Stimulated activated effector memory CD8-positive, alpha-beta T cell treated with anti-CD3 and anti-CD28 coated beads, Interleukin-12 subunit alpha, Interleukin-12 subunit beta, amount 100 ng/mL, for 72 hours (primary cell): Measurements from ENCODE around the gene DCTD.

Experiments
- ATAC-seq: fragments of 150-1000 bp; cut with Tn5 transposase; 2 replicates; pipeline ENCODE4 v1.10.0; 2021
- DNase-seq, 2 donors: peaks; one replicate each; pipeline ENCODE4 v3.0.0; 2021 to 2022; ENCODE audit warnings: low spot score in 2 of 2
- H3K27ac Mint-ChIP-seq: one replicate; pipeline ENCODE4 v1.8.0; 2022; ENCODE audit warnings: mild to moderate bottlenecking, mixed read lengths
- H3K36me3 Mint-ChIP-seq: one replicate; pipeline ENCODE4 v1.8.0; 2022; ENCODE audit warnings: mild to moderate bottlenecking, mixed read lengths
- H3K4me1 Mint-ChIP-seq: one replicate; pipeline ENCODE4 v1.8.0; 2022; ENCODE audit warnings: mixed read lengths
- H3K4me3 Mint-ChIP-seq: one replicate; pipeline ENCODE4 v1.8.0; 2022; ENCODE audit warnings: mild to moderate bottlenecking, mixed read lengths
- H3K9me3 Mint-ChIP-seq: one replicate; pipeline ENCODE4 v1.8.0; 2022; ENCODE audit warnings: mixed read lengths

DCTD gene

GRCh38 chr4:182874304-182874751 lies 42.9 kb downstream of the DCTD start:
- no peaks in the 10 kb centered on the region for H3K9me3 Mint-ChIP-seq
- H3K36me3 Mint-ChIP-seq = peaks cover 12% of the 10 kb centered on the region
- H3K27ac Mint-ChIP-seq = no peak overlapping the region
- DNase-seq (no peak), ATAC-seq (no peak)
- H3K4me1 Mint-ChIP-seq = no peaks in the 10 kb centered on the region
- H3K4me3 Mint-ChIP-seq = no peak overlapping the region

- DNase-seq (no peak), ATAC-seq (no peak)
- H3K4me1 Mint-ChIP-seq = no peaks in the 10 kb centered on the region
- H3K36me3 Mint-ChIP-seq = peaks cover 12% of the 10 kb centered on the region
- no peak overlapping the region for H3K4me3 Mint-ChIP-seq
- H3K27ac Mint-ChIP-seq = no peak overlapping the region
- no peaks in the 10 kb centered on the region for H3K9me3 Mint-ChIP-seq
Observed at GRCh38 chr4:182873726-182874125, 43.5 kb downstream of the DCTD start.

DNA sequence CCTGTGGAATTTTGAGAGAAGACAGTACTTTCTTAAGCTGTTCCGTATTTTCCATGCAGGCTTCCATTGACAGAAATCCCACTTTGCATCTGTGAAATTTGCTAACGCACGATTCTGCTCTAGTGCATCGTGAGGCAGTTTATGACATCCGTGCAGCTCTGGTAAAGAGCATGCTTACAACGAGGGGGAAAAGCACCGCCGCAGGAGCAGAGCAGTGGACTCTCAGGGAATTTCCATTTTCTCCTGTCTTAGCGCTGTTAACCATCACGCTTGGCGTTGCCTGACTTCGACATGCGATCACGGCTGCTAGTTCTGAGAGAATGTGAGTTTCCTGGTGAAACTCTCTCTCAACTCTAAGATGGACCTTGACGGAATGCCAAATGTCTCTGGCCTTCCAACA lies 43.9 kb downstream of the DCTD start:
- DNase-seq (no peak), ATAC-seq (no peak)
- H3K4me3 Mint-ChIP-seq = no peak overlapping the region
- H3K36me3 Mint-ChIP-seq = peaks cover 12% of the 10 kb centered on the region
- no peak overlapping the region for H3K27ac Mint-ChIP-seq
- no peaks in the 10 kb centered on the region for H3K4me1 Mint-ChIP-seq
- H3K9me3 Mint-ChIP-seq = no peaks in the 10 kb centered on the region

DNA sequence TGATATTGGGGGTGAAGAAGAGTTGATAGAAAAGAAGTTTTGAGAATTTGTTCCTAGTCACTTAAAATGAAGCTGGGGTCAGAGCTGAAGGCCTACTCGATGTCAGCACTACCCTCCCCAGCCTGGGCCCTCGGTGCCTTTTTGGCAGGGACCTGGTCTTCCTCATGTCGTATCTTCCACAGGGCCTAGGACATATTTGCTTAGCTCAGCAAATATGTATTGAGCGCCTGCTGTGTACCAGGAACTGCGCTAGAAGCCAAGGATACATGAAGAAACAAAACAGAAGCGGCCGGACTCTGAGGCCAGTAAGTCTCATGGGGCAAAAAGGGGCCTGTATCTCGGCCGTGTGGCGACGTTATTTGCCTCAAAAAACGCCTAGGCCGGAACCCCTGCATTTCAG lies 44.3 kb downstream of the DCTD start:
- Mint-ChIP-seq H3K36me3 (peaks cover 12% of the 10 kb centered on the region), H3K4me3 (no peak overlapping the region), H3K9me3 (no peaks in the 10 kb centered on the region), H3K4me1 (no peaks in the 10 kb centered on the region), H3K27ac (no peak overlapping the region)
- DNase-seq = no peak
- no peak for ATAC-seq

DNA sequence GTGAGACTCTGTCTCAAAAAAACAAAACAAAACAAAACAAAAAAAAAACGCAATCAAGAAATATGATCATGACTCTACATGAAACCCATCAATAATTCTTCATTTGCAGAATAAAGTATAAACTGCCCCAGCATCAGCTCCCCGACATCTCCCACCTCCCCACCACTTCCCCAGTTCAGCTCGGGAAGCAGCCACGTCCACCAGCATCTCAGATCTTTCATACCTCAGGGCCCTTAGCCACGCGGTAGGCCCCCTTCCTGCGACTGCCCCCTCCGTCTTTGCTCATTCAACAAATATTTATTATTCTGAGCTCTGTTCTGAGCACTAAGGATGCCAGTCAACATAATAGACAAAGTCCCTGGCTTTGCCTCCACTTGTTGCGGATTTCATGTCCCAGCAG lies 45.6 kb downstream of the DCTD start:
- Mint-ChIP-seq H3K27ac (no peak overlapping the region), H3K9me3 (no peaks in the 10 kb centered on the region), H3K36me3 (peaks cover 12% of the 10 kb centered on the region), H3K4me3 (no peak overlapping the region), H3K4me1 (no peaks in the 10 kb centered on the region)
- DNase-seq = no peak
- ATAC-seq = no peak

DNA sequence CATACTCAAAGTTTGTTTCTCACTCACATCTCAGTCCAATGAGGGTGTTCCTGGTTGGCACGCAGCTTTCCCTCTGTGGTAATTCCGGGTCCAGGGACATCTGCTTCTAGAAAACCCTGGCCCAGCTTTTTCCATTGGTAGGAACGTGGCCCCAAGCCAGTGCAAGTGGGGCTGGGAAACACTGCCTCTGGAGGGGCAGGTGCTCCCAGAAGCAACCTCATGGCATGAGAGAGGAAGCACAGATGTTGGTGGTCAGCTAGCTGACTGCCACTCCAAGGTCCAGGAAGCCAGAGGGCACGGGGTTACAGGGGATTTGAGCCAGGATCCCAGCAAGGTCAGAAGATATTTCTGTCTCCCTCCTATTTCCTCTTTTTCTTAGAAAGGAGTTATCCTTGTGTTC lies 47.5 kb downstream of the DCTD start:
- no peaks in the 10 kb centered on the region for H3K4me1 Mint-ChIP-seq
- DNase-seq (no peak), ATAC-seq (no peak)
- H3K27ac Mint-ChIP-seq = no peak overlapping the region
- H3K4me3 Mint-ChIP-seq = no peak overlapping the region
- no peaks in the 10 kb centered on the region for H3K9me3 Mint-ChIP-seq
- peaks cover 12% of the 10 kb centered on the region for H3K36me3 Mint-ChIP-seq

- ATAC-seq = no peak
- DNase-seq = no peak
- no peaks in the 10 kb centered on the region for H3K9me3 Mint-ChIP-seq
- no peak overlapping the region for H3K4me3 Mint-ChIP-seq
- peak overlapping the region; percentile 43 for H3K27ac Mint-ChIP-seq
- peaks cover 4% of the 10 kb centered on the region for H3K36me3 Mint-ChIP-seq
- H3K4me1 Mint-ChIP-seq = no peaks in the 10 kb centered on the region
Observed at GRCh38 chr4:182866746-182867145, 50.4 kb downstream of the DCTD start.

- peak; percentile 31 for ATAC-seq
- no peaks in the 10 kb centered on the region for H3K36me3 Mint-ChIP-seq
Observed at GRCh38 chr4:182863501-182863900, 53.7 kb downstream of the DCTD start.

DNA sequence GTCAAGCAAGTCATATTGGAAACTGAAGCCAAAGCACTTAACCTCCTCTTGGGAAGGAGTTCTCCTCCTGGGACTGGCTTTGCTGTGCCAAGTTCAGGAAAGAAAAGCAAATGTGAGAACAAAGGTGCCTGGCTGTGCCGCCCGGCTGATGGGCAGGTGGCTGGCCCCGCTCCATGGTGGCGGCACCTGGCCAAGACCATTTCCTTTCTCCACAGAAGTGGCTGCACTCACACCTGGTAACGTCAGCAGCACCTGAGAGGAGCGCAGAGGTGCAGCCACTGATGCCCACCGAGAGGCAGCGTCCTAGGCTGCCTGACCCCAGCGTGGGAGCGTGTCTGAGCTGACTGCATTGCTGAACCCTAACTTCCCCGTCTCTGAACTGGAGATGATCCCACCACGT lies 54.3 kb downstream of the DCTD start:
- H3K36me3 Mint-ChIP-seq = no peaks in the 10 kb centered on the region
- no peak overlapping the region for H3K27ac Mint-ChIP-seq
- H3K4me1 Mint-ChIP-seq = no peaks in the 10 kb centered on the region
- no peak for DNase-seq
- ATAC-seq = no peak
- peaks cover 3% of the 10 kb centered on the region for H3K9me3 Mint-ChIP-seq
- no peak overlapping the region for H3K4me3 Mint-ChIP-seq

More at GRCh38 chr4:182863501-182863900, 53.7 kb downstream of the DCTD start:
- Mint-ChIP-seq H3K9me3 (peaks cover 3% of the 10 kb centered on the region), H3K4me1 (no peaks in the 10 kb centered on the region), H3K27ac (no peak overlapping the region), H3K4me3 (no peak overlapping the region)
- no peak for DNase-seq

DNA sequence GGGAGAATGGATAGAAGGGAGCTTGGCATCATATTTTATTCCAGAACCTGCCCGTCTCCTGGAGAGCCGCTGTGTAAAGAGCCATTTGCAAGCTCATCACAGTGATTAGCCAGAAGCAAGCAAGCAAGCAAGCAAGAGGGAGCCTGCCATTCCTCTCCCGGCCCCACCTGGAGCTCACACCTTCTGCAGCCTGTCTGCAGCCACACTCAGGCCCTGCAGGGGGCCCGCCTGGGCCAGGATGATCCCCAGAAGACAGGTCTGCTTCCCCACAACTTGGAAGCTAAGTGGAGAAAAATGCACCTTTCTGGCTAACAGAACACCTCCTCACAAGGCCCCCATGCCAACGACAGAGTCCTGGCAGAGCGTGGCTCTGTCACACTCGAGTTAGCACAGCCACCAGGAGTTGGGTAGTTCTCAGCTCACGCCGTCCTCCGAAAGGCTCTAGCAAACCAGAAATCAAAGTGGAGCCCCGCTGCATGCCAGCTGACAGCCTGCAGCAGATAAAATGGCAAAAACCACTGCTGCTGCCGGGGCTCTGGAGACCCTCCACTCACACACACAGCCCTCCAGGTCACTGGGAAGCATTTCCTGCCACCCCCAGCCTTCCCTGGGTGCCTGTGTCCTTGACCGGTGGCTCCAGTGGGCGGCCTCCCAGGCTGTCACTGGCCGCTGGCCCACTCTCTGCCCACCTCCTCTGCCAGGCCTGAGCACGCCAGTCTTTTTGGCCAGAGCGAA lies 54.9 kb downstream of the DCTD start:
- Mint-ChIP-seq H3K9me3 (peaks cover 3% of the 10 kb centered on the region), H3K27ac (no peak overlapping the region), H3K4me1 (no peaks in the 10 kb centered on the region), H3K4me3 (no peak overlapping the region), H3K36me3 (no peaks in the 10 kb centered on the region)
- DNase-seq (no peak), ATAC-seq (no peak)

GRCh38 chr4:182861346-182861745 lies 55.8 kb downstream of the DCTD start:
- no peak for ATAC-seq
- no peaks in the 10 kb centered on the region for H3K4me1 Mint-ChIP-seq

DNA sequence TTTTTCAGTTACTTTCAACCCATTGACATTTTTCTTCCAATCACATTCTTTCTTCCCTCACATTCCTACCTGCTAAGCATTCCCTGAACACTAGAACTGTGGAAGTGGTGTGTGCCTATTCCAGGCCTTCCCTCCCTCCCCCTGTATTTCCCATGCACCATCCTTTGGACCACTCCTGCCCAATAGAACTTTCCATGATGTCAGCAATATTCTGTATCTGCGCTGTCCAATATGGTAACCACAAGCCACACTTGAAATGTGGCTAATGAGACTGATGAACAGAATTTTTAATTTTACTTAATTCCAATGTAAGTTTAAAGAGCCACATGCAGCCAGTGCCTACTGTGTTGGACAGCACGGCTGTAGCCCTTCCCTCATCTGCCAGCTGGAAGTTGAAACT lies 57.5 kb downstream of the DCTD start:
- no peak overlapping the region for H3K27ac Mint-ChIP-seq
- H3K9me3 Mint-ChIP-seq = peaks cover 3% of the 10 kb centered on the region
- no peaks in the 10 kb centered on the region for H3K36me3 Mint-ChIP-seq
- DNase-seq (no peak), ATAC-seq (no peak)
- no peaks in the 10 kb centered on the region for H3K4me1 Mint-ChIP-seq
- no peak overlapping the region for H3K4me3 Mint-ChIP-seq

More at GRCh38 chr4:182861346-182861745, 55.8 kb downstream of the DCTD start:
- Mint-ChIP-seq H3K36me3 (no peaks in the 10 kb centered on the region), H3K9me3 (peaks cover 3% of the 10 kb centered on the region), H3K4me3 (no peak overlapping the region), H3K27ac (no peak overlapping the region)
- no peak for DNase-seq

DNA sequence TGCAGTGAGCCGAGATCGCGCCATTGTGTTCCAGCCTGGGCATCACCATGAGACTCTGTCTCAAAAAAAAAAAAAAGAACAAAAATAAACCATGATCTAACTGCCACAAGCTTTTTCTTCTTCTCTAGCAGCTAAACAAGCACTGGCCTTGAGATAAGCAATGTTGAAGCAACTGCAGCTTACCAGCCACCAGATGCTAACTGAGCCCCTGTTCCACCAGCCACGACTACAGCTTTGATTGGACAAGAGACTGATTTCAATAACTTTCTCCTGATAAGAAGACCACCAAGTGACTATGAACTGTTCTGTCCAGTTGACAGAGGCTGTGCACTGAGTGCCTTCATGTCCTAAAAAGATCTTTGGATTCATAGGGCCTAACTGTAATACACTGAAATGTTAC lies 58.5 kb downstream of the DCTD start:
- ATAC-seq = no peak
- Mint-ChIP-seq H3K36me3 (no peaks in the 10 kb centered on the region), H3K9me3 (peaks cover 3% of the 10 kb centered on the region), H3K4me3 (no peak overlapping the region), H3K27ac (no peak overlapping the region), H3K4me1 (no peaks in the 10 kb centered on the region)
- DNase-seq = no peak

GRCh38 chr4:182856862-182857261 lies 60.3 kb downstream of the DCTD start:
- H3K27ac Mint-ChIP-seq = no peak overlapping the region
- no peak for ATAC-seq
- H3K4me3 Mint-ChIP-seq = no peak overlapping the region
- no peak for DNase-seq
- H3K9me3 Mint-ChIP-seq = peaks cover 3% of the 10 kb centered on the region
- no peaks in the 10 kb centered on the region for H3K4me1 Mint-ChIP-seq
- H3K36me3 Mint-ChIP-seq = no peaks in the 10 kb centered on the region

DNA sequence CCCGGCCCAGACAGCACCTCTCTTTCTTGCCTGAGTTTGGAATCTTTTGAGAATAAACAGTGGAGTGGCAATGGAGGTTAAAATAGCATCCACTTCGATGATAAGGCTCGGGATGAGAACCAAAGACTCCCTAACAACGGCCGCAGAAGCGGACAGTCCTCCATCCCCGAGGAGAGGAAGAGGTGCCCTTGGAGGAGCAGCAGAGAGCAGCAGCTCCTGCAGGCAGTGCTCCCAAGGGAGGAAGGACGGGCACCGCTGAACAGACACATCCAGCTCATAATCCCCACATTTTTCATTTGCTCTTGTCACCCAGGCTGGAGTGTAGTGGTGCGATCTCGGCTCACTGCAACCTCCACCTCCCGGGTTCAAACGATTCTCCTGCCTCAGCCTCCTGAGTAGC lies 61.3 kb downstream of the DCTD start:
- no peak overlapping the region for H3K4me3 Mint-ChIP-seq
- ATAC-seq (no peak), DNase-seq (no peak)
- no peak overlapping the region for H3K27ac Mint-ChIP-seq
- H3K36me3 Mint-ChIP-seq = no peaks in the 10 kb centered on the region
- H3K4me1 Mint-ChIP-seq = no peaks in the 10 kb centered on the region
- H3K9me3 Mint-ChIP-seq = peaks cover under 1% of the 10 kb centered on the region

GRCh38 chr4:182855312-182855711 lies 61.9 kb downstream of the DCTD start:
- Mint-ChIP-seq H3K4me3 (no peak overlapping the region), H3K27ac (no peak overlapping the region), H3K4me1 (no peaks in the 10 kb centered on the region), H3K36me3 (no peaks in the 10 kb centered on the region), H3K9me3 (no peaks in the 10 kb centered on the region)
- ATAC-seq (no peak), DNase-seq (no peak)

DNA sequence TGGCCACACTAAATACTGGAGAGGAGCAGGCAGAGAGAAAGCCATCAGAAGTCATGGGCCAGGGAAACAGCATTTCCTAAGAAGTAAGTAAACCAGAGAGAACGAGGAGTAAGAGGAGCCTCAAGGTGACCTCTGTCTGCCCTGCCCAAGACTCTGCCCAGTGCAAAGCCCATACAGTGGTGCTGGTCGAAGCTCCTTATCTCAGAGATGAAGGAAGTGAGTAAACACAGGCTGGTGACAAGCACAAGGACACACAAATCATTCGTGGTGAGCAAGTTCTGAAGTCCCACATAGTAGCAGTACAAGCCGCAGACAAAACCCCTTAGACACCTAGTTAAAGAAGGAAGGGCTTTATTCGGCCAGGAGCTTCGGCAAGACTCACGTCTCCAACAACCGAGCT lies 62.7 kb downstream of the DCTD start:
- Mint-ChIP-seq H3K27ac (no peak overlapping the region), H3K4me1 (no peaks in the 10 kb centered on the region), H3K4me3 (no peak overlapping the region), H3K36me3 (no peaks in the 10 kb centered on the region), H3K9me3 (no peaks in the 10 kb centered on the region)
- DNase-seq = no peak
- no peak for ATAC-seq
